K562 (cell line): ENCODE results near the gene SCART1. TPM values are rescaled to one million over a fixed set of nuclear protein-coding genes. Genes with fewer than 3 reads are reported as not detected.
A peak's percentile ranks its signal among the peaks of the same experiment; 100 is the strongest.

Experiments used
- BDP1 ChIP-seq: IDR thresholded peaks from 3 replicates; pipeline ENCODE4 v1.6.1; 2011; ENCODE audit not compliant: insufficient read length, insufficient read depth
- CBFB ChIP-seq: sonication (generic); formaldehyde crosslinking; IDR thresholded peaks from 2 replicates; pipeline ENCODE4 v1.4.0; 2020; ENCODE audit warnings: mild to moderate bottlenecking, missing genetic modification reagents
- EP400 ChIP-seq: fragments of 450-650 bp; IDR thresholded peaks from 2 replicates; pipeline ENCODE4 v1.6.1; 2017; ENCODE audit warnings: antibody characterized with exemption, mild to moderate bottlenecking, moderate library complexity
- FOXK2 ChIP-seq, 2 experiments: fragments of 450-650 bp; IDR thresholded peaks in 1 of 2; conservative IDR thresholded peaks in 1 of 2; 2 replicates each; pipeline ENCODE4 v1.6.1; 2016; ENCODE audit warnings: low read depth in 2 of 2, mild to moderate bottlenecking in 1 of 2
- L3MBTL2 ChIP-seq: fragments of 450-650 bp; IDR thresholded peaks from 2 replicates; pipeline ENCODE4 v1.6.1; 2016; ENCODE audit warnings: mild to moderate bottlenecking, moderate library complexity
- MEIS2 ChIP-seq: fragments of 450-650 bp; IDR thresholded peaks from 2 replicates; pipeline ENCODE4 v1.6.1; 2014; ENCODE audit warnings: mild to moderate bottlenecking; ENCODE audit not compliant: partially characterized antibody
- NCOA6 ChIP-seq: fragments of 450-650 bp; IDR thresholded peaks from 2 replicates; pipeline ENCODE4 v1.6.1; 2017; ENCODE audit warnings: mild to moderate bottlenecking
- NFATC3 ChIP-seq: fragments of 450-650 bp; IDR thresholded peaks from 2 replicates; pipeline ENCODE4 v1.6.1; 2017; ENCODE audit warnings: mild to moderate bottlenecking
- RAD21 ChIP-seq, 2 experiments: fragments of 250-450 bp in 1 of 2; fragments of 450-650 bp in 1 of 2; sonication (Bioruptor Pico) in 1 of 2; formaldehyde crosslinking in 1 of 2; IDR thresholded peaks in 1 of 2; conservative IDR thresholded peaks in 1 of 2; 2 replicates each; pipeline versions ENCODE4 v1.4.0 to v1.8.0; 2020 to 2022; ENCODE audit warnings: mild to moderate bottlenecking in 2 of 2, moderate library complexity in 1 of 2
- RAD51 ChIP-seq: fragments of 450-650 bp; IDR thresholded peaks from 2 replicates; pipeline ENCODE4 v1.7.1; 2016; ENCODE audit warnings: low read depth, mild to moderate bottlenecking, borderline replicate concordance
- ZC3H8 ChIP-seq: fragments of 450-650 bp; IDR thresholded peaks from 2 replicates; pipeline ENCODE4 v1.6.1; 2017
- ZNF431 ChIP-seq: sonication (generic); formaldehyde crosslinking; IDR thresholded peaks from 2 replicates; pipeline ENCODE4 v1.8.0; 2022; ENCODE audit warnings: mild to moderate bottlenecking, missing genetic modification reagents
- polyA plus RNA-seq, 8 experiments: library from polyadenylated mRNA; depleted of rRNA in 4 of 8; stranded (reverse) in 5 of 8; unstranded in 3 of 8; fragments of >200 nt; fragmentation: Nextera tagmentation in 2 of 8; fragmentation: Illumina TruSeq in 1 of 8; extraction: Ambion mirVana in 2 of 8; extraction: Trizol in 1 of 8; gene quantifications; 2 replicates each; pipeline versions ENCODE4 v1.2.1 to v1.2.3, GENCODE V29; 2011 to 2014; ENCODE audit warnings: inconsistent platforms in 1 of 8, missing spikeins in 1 of 8
- total RNA-seq, 7 experiments: library from RNA; depleted of rRNA in 6 of 7; stranded (reverse); fragments of >200 nt in 6 of 7; fragmentation: Illumina TruSeq in 2 of 7; extraction: Trizol in 2 of 7; gene quantifications; 2 replicates each; pipeline versions ENCODE4 v1.2.1 to v1.2.3, GENCODE V29; 2011 to 2021; ENCODE audit warnings: low replicate concordance in 1 of 7
- TF ChIP-seq, protein P1 (sequence below): fragments of 250-450 bp; sonication (Bioruptor Pico); IDR thresholded peaks from 2 replicates; pipeline ENCODE4 v1.4.0; 2020; ENCODE audit warnings: mild to moderate bottlenecking, moderate library complexity, borderline replicate concordance
- TF ChIP-seq, protein P2 (sequence below), 3 experiments: IDR thresholded peaks in 2 of 3; conservative IDR thresholded peaks in 1 of 3; 2 replicates each; pipeline ENCODE4 v1.5.1; 2011 to 2012; ENCODE audit warnings: low read length in 3 of 3, mild to moderate bottlenecking in 3 of 3, control low read depth in 2 of 3, improper control_type of control experiment in 1 of 3, inconsistent platforms in 1 of 3, low read depth in 1 of 3, mixed read lengths in 1 of 3, moderate library complexity in 1 of 3; ENCODE audit not compliant: insufficient read depth in 2 of 3
- TF ChIP-seq, protein P3 (sequence below): fragments of 250-450 bp; sonication (Bioruptor Pico); IDR thresholded peaks from 2 replicates; pipeline ENCODE4 v1.5.0; 2020; ENCODE audit warnings: mild to moderate bottlenecking, borderline replicate concordance
- TF ChIP-seq, protein P4 (sequence below): sonication (generic); formaldehyde crosslinking; IDR thresholded peaks from 2 replicates; pipeline ENCODE4 v1.8.0; 2022; ENCODE audit warnings: missing genetic modification reagents, mild to moderate bottlenecking, moderate library complexity, borderline replicate concordance
- TF ChIP-seq, protein P5 (sequence below): fragments of 450-650 bp; formaldehyde crosslinking; IDR thresholded peaks from 2 replicates; pipeline ENCODE4 v1.4.0; 2020; ENCODE audit warnings: mild to moderate bottlenecking, mixed read lengths

The SCART1 gene
- total and polyA plus RNA-seq, 9 of the 15 experiments (the other 6 are each of a cell fraction or from before 2014, with no cell fraction given): 0.18 to 6.5 (median 4.5) TPM

DNA sequence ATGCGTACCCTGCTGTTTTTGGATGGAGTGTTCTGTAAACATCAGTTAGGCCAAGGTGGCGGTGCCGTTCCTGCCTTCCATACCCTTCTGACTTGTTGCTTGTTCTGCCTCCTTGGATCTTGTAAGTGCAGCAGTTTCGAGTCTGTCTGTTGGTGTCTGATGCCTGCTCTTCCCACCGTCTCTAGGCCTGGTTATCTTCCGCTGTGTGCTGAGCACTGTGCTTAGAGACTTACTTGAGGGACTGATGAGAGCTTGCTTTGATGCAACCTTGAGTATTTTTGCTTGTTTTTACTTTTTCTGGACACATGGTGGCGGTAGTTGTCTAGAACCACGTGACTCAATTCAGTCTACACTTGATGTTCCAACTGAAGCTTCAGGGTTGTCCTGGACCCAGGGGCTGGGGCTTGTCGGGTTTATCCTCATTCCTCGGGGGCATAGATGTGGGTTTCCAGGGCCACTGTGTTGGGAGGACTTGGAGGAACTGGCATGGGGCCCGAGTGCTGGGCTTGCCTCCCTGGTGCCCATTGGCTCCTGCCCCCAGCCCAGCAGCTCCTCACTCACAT is 15.0 kb upstream of the SCART1 start (continued):
- TF ChIP-seq, protein P1, sequence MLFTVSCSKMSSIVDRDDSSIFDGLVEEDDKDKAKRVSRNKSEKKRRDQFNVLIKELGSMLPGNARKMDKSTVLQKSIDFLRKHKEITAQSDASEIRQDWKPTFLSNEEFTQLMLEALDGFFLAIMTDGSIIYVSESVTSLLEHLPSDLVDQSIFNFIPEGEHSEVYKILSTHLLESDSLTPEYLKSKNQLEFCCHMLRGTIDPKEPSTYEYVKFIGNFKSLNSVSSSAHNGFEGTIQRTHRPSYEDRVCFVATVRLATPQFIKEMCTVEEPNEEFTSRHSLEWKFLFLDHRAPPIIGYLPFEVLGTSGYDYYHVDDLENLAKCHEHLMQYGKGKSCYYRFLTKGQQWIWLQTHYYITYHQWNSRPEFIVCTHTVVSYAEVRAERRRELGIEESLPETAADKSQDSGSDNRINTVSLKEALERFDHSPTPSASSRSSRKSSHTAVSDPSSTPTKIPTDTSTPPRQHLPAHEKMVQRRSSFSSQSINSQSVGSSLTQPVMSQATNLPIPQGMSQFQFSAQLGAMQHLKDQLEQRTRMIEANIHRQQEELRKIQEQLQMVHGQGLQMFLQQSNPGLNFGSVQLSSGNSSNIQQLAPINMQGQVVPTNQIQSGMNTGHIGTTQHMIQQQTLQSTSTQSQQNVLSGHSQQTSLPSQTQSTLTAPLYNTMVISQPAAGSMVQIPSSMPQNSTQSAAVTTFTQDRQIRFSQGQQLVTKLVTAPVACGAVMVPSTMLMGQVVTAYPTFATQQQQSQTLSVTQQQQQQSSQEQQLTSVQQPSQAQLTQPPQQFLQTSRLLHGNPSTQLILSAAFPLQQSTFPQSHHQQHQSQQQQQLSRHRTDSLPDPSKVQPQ (CRISPR knock-in tag): no peak
- no peak for TF ChIP-seq MEIS2
- TF ChIP-seq, protein P2, sequence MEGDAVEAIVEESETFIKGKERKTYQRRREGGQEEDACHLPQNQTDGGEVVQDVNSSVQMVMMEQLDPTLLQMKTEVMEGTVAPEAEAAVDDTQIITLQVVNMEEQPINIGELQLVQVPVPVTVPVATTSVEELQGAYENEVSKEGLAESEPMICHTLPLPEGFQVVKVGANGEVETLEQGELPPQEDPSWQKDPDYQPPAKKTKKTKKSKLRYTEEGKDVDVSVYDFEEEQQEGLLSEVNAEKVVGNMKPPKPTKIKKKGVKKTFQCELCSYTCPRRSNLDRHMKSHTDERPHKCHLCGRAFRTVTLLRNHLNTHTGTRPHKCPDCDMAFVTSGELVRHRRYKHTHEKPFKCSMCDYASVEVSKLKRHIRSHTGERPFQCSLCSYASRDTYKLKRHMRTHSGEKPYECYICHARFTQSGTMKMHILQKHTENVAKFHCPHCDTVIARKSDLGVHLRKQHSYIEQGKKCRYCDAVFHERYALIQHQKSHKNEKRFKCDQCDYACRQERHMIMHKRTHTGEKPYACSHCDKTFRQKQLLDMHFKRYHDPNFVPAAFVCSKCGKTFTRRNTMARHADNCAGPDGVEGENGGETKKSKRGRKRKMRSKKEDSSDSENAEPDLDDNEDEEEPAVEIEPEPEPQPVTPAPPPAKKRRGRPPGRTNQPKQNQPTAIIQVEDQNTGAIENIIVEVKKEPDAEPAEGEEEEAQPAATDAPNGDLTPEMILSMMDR (IDR thresholded peaks at IDR 0.05 in 2 of 3, conservative IDR thresholded peaks at IDR 0.05 in 1 of 3; ENCODE audit: insufficient read depth in 2 of 3, low read depth in 1 of 3, low read length in 3 of 3): peak; percentile 58 to 73 (median 72)
- no peak for TF ChIP-seq EP400
- TF ChIP-seq ZC3H8: no peak
- TF ChIP-seq, protein P3, sequence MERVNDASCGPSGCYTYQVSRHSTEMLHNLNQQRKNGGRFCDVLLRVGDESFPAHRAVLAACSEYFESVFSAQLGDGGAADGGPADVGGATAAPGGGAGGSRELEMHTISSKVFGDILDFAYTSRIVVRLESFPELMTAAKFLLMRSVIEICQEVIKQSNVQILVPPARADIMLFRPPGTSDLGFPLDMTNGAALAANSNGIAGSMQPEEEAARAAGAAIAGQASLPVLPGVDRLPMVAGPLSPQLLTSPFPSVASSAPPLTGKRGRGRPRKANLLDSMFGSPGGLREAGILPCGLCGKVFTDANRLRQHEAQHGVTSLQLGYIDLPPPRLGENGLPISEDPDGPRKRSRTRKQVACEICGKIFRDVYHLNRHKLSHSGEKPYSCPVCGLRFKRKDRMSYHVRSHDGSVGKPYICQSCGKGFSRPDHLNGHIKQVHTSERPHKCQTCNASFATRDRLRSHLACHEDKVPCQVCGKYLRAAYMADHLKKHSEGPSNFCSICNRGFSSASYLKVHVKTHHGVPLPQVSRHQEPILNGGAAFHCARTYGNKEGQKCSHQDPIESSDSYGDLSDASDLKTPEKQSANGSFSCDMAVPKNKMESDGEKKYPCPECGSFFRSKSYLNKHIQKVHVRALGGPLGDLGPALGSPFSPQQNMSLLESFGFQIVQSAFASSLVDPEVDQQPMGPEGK: no peak
- TF ChIP-seq NCOA6: no peak
- peak; percentile 35; the same call in 1 of the 2 replicates for TF ChIP-seq L3MBTL2
- peak in 1 of 2 experiments; percentile 44; a peak in 2 of 4 replicates for TF ChIP-seq RAD21 (CRISPR knock-in tag; conservative IDR thresholded peaks at IDR 0.05 in 1 of 2, IDR thresholded peaks at IDR 0.05 in 1 of 2)
- no peak for TF ChIP-seq ZNF431
- peak; percentile 93 for TF ChIP-seq RAD51
- no peak for TF ChIP-seq CBFB
- TF ChIP-seq, protein P4, sequence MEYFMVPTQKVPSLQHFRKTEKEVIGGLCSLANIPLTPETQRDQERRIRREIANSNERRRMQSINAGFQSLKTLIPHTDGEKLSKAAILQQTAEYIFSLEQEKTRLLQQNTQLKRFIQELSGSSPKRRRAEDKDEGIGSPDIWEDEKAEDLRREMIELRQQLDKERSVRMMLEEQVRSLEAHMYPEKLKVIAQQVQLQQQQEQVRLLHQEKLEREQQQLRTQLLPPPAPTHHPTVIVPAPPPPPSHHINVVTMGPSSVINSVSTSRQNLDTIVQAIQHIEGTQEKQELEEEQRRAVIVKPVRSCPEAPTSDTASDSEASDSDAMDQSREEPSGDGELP: no peak
- TF ChIP-seq, protein P5, sequence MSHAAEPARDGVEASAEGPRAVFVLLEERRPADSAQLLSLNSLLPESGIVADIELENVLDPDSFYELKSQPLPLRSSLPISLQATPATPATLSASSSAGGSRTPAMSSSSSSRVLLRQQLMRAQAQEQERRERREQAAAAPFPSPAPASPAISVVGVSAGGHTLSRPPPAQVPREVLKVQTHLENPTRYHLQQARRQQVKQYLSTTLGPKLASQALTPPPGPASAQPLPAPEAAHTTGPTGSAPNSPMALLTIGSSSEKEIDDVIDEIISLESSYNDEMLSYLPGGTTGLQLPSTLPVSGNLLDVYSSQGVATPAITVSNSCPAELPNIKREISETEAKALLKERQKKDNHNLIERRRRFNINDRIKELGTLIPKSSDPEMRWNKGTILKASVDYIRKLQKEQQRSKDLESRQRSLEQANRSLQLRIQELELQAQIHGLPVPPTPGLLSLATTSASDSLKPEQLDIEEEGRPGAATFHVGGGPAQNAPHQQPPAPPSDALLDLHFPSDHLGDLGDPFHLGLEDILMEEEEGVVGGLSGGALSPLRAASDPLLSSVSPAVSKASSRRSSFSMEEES (CRISPR knock-in tag): peak; percentile 96
- no peak for TF ChIP-seq NFATC3
- TF ChIP-seq BDP1: no peak
- TF ChIP-seq FOXK2 (conservative IDR thresholded peaks at IDR 0.05 in 1 of 2, IDR thresholded peaks at IDR 0.05 in 1 of 2; ENCODE audit: low read depth in 2 of 2): 0 out of 4 replicates have a peak, but pooled peaks of 1 of the 2 experiments have one; percentile 22
